Neural progenitor cell (in vitro differentiated cells): ENCODE data around the gene LMX1B.

ENCODE experiments used
- EZH2 ChIP-seq: fragments of 200-600 bp; sonication (generic); IDR thresholded peaks from 2 replicates; pipeline ENCODE4 v1.6.1; 2017; ENCODE audit warnings: antibody characterized with exemption, mild to moderate bottlenecking, moderate library complexity
- TF ChIP-seq, protein P1 (sequence below): fragments of 200-600 bp; sonication (generic); IDR thresholded peaks from 2 replicates; pipeline ENCODE4 v1.5.1; 2017; ENCODE audit warnings: antibody characterized with exemption, mild to moderate bottlenecking

DNA sequence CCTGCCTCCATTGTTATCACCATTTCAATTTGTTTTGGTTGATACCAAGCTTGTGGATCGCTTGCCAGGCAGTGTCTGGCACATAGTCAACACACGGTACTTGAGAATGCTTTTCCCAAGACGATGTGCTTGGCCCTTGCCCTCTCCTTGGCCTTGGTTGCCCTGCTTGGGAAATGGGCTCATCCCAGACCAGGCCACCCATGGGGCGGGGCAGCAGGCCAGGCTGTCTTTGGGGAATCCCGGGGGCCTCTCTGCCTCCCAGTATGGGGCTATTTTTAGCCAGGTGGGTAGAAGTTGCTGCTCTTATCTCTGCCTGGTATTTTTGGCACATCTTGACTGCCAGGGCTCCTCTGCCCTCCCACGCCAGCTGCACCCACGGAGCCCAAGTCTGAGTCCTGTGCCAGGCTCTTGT lies 49.9 kb downstream of the LMX1B start:
- TF ChIP-seq, protein P1, sequence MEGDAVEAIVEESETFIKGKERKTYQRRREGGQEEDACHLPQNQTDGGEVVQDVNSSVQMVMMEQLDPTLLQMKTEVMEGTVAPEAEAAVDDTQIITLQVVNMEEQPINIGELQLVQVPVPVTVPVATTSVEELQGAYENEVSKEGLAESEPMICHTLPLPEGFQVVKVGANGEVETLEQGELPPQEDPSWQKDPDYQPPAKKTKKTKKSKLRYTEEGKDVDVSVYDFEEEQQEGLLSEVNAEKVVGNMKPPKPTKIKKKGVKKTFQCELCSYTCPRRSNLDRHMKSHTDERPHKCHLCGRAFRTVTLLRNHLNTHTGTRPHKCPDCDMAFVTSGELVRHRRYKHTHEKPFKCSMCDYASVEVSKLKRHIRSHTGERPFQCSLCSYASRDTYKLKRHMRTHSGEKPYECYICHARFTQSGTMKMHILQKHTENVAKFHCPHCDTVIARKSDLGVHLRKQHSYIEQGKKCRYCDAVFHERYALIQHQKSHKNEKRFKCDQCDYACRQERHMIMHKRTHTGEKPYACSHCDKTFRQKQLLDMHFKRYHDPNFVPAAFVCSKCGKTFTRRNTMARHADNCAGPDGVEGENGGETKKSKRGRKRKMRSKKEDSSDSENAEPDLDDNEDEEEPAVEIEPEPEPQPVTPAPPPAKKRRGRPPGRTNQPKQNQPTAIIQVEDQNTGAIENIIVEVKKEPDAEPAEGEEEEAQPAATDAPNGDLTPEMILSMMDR, result no peak
- no peak for TF ChIP-seq EZH2
